GM19043 (cell line): ENCODE data around the gene SEC14L2.
"Not testable (repeated sequence)": the region's sequence is repeated elsewhere in the genome, so short reads cannot be mapped to it uniquely, and the experiment has no call there.

ENCODE experiments used
- ATAC-seq: cut with Tn5 transposase; IDR thresholded peaks from one replicate; pipeline ENCODE4 v1.9.1; 2021; ENCODE audit warnings: low read depth; ENCODE audit not compliant: unreplicated experiment

SEC14L2 gene

GRCh38 chr22:30447656-30448055 lies 50.8 kb downstream of the SEC14L2 start:
- no peak for ATAC-seq

- not testable (repeated sequence) for ATAC-seq
Observed at GRCh38 chr22:30451488-30451887, 54.7 kb downstream of the SEC14L2 start.

- ATAC-seq: no peak
Observed at GRCh38 chr22:30452861-30453260, 56.0 kb downstream of the SEC14L2 start.

GRCh38 chr22:30453731-30454510 lies 57.1 kb downstream of the SEC14L2 start:
- ATAC-seq: no peak

GRCh38 chr22:30455075-30455840 lies 58.4 kb downstream of the SEC14L2 start:
- ATAC-seq: no peak

- ATAC-seq: no peak
Observed at GRCh38 chr22:30457981-30458380, 61.2 kb downstream of the SEC14L2 start.

- ATAC-seq: no peak
Observed at GRCh38 chr22:30459181-30460052, 62.6 kb downstream of the SEC14L2 start.

- ATAC-seq: no peak
Observed at GRCh38 chr22:30460147-30460546, 63.3 kb downstream of the SEC14L2 start.

GRCh38 chr22:30460555-30460954 lies 63.7 kb downstream of the SEC14L2 start:
- not testable (repeated sequence) for ATAC-seq

- no peak for ATAC-seq
Observed at GRCh38 chr22:30469165-30469564, 72.3 kb downstream of the SEC14L2 start.

GRCh38 chr22:30470655-30471054 lies 73.8 kb downstream of the SEC14L2 start:
- ATAC-seq: no peak

GRCh38 chr22:30471616-30472318 lies 74.9 kb downstream of the SEC14L2 start, which contains the start of gene SEC14L3:
TSS of gene SEC14L3 (minus strand) at chr22:30472017. CDS start at chr22:30471958, 59 bp downstream.
- ATAC-seq: no peak

GRCh38 chr22:30472994-30473720 lies 76.3 kb downstream of the SEC14L2 start:
- ATAC-seq: no peak

- ATAC-seq: no peak
Observed at GRCh38 chr22:30474121-30474520, 77.3 kb downstream of the SEC14L2 start.
